ENCODE results near the gene CHMP6.
"Not testable (repeated sequence)": the region's sequence is repeated elsewhere in the genome, so short reads cannot be mapped to it uniquely, and the experiment has no call there.

CHMP6 gene

DNA sequence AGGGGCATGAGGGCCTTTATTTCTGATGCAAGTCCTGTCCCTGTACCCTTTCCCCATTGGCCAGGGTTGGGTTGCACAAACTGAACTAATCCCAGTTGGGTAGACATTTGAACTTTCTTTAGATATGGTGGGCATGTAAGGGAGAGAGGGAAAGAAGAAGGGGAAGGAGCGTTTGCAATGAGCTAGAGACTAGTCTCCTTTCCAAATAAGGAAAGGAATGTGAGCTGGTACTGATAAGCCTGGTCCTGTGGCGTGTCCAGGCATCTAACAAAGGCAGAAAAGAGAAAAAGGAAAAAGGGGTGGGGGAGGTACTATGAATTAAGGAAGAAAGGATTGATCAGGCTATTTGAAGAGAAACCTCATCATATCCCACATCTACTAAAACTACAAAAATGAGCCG is 20.3 kb downstream of the CHMP6 start:
- no peak for DNase-seq (ENCODE audit: low read depth)

DNA sequence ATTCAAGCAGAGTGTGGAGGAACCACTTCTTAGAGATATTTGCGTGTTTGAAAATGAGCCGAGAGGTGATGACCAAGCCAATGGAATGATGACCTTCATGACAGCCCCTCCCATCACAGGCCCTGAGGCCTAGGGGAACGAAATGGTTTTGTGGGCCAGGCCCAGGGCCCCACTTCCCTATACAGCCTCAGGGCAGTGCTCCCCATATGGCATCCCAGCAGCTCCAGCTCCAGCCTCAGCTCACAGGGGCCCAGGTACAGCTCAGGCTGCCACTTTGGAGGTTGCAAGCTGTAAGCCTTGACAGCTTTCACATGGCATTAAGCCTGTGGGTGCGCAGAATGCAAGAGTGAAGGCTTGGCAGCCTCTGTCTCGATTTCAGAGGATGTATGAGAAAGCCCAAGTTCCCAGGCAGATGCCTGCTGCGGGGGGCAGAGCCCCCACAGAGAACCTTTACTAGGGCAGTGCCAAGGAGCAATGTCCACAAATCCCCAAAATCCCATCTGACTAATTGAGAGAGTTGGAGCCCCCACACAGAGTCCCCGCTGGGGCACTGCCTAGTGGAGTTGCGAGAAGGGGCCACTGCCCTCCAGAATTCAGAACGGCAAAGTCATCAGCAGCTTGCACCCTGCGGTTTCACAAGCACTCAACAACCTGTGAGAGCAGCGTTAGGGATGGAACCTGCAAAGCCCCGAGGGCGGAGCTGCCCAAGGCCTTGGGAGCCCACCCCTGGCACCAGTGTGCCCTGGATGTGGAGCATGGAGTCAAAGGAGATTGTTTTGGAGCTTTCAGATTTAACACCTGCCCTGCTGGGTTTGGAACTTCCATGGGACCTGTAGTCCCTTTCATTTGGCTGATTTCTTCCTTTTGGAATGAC is 21.2 kb downstream of the CHMP6 start:
- no peak for DNase-seq (ENCODE audit: low read depth)

DNA sequence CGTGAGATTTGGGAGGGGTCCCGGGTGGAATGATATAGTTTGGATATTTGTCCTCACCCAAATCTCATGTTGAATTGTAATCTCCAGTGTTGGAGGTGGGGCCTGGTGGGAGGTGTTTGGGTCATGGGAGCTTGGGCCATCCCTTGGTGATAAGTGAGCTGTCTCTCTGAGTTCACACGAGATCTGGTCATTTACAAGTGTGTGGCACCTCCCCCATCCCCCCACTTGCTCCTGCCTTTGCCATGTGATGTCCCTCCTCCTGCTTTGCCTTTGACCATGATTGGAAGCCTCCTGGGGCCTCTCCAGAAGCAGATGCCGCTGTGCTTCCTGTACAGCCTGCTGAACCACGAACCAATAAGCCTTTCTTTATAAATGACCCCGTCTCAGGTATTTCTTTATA is 22.0 kb downstream of the CHMP6 start:
- no peak for DNase-seq (ENCODE audit: low read depth)

DNA sequence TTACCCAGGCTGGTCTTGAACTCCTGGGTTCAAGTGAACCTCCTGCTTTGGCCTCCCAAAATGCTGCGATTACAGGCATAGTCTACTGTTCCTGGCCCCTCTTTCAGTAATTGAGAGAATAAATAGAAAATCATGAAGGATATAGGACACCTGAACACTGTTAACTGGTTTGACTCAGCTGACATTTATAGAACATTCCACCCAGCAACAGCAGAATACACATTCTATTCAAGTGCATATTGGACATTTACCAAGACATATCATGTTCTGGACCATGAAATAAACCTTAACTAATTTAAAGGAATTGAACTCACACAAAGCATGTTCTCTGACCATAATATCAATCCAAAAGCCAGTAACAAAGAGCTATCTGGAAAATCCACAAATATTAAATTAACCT is 23.5 kb downstream of the CHMP6 start:
- DNase-seq (ENCODE audit: low read depth) = no peak

DNA sequence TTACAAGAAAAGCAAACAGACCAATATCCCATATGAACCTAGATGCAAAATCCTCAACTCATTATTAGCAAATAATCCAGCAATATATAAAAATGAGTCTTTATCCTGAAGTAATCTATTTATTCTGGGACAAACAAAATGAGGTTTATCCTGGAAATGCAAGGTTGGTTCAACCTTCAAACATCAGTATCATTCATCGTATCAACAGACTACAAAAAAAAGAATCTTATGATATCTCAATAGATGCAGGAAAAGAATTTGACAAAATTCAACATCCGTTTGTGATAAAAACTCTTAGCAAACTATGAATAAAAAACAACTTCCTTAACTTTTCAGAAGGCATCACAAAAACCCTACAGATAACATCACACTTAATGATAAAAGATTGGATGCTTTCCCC is 24.9 kb downstream of the CHMP6 start:
- no peak for DNase-seq (ENCODE audit: low read depth)

DNA sequence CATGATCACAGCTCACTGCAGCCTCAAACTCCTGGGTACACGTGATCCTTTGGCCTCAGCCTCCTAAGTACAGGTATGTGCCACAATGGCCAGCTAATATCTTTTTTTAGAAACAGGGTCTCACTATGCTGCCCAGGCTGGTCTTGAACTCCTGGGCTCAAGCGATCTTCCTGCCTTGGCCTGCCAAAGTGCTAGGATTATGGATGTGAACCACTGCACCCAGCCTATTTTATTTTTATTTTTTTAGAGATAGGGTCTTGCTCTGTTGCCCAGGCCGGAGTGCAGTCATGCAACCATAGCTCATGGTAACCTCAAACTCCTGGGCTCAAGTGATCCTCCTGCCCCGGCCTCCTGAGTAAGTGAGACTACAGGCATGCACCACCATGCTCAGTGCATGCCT is 25.7 kb downstream of the CHMP6 start:
- DNase-seq (ENCODE audit: low read depth) = not testable (repeated sequence)

DNA sequence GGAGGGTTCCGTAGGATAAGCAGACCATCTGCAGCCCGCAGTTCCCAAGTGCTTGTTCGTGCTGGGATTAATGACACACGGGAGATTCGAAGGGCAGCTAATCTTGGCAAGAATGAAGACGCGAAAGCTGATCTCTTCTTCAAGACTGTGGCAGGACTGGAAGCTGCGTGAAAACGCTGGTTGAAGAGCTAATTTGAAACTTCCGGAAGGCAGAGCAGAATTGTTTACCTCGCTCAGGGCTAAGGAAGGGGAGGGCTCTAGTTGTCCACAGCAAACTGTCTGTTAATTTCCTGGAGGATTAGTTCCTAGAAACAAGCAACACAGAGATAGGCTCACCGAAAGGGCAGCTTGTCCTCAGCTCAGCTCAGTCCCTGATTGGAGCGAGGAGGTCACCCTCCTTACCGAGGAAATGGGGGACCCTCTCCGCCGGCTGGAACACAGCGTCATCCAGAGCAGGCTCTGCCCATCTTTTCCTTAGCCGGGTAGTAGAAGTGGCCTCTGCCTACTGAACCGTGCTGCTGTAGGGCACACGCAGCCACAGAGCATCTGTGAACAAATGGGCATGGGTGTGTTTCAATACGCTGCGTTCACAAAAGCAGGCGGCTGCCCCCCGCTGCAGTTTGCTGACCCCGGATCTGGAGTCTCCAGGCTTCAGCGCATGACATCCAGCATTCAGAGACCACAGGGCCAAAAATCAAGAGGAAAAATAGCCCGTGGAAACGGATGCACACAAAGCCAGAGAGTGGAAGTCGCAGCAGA is 26.6 kb downstream of the CHMP6 start:
- no peak for DNase-seq (ENCODE audit: low read depth)

DNA sequence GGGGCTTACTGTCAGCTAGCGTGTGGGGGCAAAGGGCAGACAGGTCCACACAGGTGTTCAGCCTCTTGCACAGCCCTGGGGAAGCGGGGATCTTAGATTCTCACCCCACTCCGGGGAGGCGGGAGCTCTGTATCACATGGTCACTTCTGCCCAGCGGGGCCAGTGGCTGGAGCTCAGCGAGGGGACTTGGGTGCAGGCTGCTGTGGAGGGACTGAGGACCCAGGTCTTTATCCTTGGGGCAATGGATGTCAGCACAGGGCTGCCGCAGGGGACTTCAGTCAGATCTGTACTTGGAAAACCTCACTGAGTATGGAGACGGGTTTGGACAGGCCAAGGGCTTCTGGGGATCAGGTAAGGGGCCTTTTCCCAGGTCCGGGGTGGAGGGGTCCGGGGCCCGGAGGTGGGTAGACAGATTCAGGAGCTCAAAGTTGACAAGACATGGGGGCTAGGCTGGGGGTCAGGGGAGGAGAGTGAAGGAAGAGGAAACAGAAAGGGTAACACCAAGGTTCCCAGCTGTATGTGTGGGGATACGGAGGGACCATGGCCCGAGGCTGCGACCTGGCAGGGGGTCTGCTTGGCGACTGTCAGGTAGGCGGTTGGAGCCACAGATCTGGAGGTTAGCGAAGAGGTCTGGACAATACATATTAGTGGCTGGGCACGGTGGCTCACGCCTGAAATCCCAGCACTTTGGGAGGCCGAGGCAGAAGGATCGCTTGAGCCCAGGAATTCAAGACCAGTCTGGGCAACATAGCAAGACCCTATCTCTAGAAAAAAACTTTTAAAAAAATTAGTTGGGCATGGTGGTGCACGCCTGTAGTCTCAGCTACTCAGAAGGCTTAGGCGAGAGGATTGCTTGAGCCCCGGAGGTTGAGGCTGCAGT is 28.2 kb downstream of the CHMP6 start:
- no peak for DNase-seq (ENCODE audit: low read depth)

DNA sequence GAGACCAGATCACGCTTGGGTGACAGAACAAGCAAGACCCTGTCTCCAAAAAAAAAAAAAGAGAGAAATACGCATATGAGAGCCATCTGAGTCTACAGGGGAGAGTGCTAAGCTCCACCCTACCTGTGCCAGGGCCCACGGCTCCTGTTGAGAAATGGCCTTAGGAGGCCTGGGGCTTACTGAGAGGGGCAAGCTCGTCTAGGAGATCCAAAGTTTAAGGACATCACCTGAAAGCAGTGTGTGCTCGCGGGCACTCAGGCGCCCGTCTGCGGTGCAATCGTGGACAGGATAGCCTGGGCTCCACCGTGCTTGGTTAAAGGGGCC is 28.8 kb downstream of the CHMP6 start:
- no peak for DNase-seq (ENCODE audit: low read depth)

DNA sequence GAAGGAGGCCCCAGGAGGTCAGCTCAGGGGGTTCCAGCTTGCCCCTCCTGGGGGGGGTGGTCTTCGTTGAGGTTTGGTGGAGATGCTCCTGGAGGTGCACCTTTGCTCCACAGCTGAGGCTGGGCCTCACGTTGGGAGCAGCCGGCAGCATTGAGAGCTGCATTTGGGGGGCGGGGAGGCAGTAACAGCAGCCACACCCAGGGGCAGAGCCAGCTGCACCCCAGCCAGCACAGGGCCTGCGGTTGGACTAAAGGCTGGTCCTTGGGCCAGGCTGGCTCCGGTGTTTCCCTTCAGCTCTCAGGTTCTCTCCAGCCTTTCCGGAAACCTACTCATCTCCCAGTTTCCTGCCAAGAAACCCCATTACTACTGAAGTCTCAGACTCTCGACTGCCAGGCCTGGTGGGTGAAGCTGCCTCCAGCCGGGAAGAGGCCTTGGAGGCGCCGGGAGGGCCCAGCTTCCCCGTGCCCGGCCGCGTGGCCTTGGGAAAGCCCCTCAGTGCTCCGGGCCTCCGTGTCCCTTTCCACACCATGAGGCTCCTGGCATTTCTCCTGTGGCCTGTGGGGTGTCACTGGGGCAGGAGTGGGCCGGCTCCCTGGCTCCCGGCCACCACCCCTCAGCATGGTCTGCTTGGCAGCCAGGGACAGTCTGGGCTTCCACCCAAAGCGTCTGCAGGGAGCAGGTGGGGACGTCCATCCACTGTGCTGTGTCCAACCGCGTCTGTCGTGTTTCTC is 29.3 kb downstream of the CHMP6 start:
- DNase-seq (ENCODE audit: low read depth) = no peak

DNA sequence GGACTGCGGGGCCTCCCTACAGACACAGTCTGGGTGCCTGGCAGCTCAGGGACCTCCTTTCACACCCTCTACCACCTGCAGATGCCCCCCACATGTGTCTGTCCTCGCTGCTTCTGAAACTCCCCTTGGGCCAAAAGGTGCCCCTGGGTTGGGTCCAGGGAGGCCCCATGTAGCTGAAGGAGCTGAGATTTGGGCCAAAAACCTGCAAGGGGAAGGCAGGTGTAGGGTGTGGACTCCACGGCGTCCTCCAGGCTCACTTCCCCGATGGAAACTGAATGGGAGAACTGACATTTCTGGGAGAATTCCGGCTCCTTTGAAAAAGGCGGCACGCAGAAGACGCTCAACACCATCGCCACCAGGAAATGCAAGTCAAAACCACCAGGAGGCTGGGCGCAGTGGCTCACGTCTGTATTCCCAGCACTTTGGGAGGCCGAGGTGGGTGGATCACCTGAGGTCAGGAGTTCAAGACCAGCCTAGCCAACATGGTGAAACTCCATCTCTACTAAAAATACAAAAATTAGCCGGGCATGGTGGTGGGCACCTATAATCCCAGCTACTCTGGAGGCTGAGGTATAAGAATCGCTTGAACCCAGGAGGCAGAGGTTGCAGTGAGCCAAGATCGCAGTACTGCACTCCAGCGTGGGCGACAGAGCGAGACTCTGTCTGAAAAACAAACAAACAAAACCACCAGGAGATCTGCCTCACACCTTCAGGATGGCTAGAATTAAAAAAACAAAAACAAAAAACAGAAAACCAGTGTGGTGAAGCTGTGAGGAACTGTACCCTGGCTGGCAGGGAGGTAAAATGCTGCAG is 30.1 kb downstream of the CHMP6 start:
- no peak for DNase-seq (ENCODE audit: low read depth)

DNA sequence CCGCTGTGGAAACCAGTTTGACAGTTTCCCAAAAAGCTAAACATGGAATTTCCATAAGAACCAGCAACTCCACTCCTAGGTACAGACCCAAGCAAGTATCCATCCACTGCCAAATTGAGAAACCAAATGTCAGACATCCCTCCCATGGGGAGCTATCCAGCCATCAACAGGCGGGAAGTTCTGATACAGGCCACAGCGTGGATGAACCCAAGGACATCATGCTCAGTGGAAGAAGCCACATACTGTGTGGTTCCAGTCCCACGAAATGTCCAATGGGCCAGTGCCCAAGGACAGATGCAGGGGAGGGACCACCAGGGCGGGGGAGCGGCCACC is 30.7 kb downstream of the CHMP6 start:
- DNase-seq (ENCODE audit: low read depth) = no peak

DNA sequence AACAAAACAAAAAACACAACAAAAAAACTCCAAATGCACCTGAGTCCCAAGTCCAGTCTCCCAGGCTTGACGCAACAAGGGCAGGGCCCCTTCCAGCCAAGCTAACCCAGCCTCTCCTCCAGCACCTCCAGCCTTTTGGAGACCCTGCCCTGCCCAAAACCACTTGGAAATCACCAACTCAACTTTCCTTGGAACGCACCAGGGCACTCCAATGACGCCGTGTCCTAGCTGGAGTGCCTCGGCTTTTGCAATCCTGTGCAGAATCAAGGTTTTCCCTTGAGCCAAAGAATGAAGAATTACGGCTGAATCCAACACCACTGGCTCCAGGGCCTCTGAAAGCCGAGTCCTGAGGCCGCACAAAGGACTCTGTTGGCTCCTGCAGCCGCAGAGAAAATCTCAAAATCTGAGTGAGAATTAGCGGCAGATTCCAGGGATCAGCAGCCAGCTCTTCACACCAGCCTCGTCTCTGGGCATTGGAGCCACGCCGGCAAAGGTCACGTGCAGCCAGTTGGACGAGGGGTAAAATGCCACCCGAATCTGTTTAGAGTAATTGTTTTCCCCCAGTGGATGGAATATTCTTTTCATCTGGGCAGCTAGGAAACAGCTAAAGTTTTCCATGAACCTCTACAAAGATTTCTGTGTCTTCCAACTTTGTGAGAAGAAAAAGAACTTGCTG is 33.6 kb downstream of the CHMP6 start:
- DNase-seq (ENCODE audit: low read depth) = no peak

DNA sequence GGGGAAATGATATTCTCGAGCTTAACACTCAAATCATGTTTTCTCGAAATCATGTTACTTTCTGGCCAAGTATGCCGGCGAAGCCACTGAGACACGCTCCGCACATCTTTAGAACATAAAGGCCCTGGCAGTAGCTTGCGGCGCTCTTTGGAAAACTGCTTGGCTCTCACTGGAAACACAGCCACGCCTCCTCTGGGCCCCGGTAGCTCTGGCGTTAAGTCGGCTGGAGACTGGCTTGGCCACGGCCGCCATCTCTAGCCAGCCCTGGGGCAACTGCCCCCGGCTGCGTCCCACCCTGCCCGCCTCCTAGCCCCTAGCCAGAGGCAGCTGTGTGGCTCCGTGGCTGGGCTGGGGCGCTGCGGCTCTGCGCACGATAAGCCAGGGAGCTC is 34.1 kb downstream of the CHMP6 start:
- DNase-seq (ENCODE audit: low read depth) = no peak

DNA sequence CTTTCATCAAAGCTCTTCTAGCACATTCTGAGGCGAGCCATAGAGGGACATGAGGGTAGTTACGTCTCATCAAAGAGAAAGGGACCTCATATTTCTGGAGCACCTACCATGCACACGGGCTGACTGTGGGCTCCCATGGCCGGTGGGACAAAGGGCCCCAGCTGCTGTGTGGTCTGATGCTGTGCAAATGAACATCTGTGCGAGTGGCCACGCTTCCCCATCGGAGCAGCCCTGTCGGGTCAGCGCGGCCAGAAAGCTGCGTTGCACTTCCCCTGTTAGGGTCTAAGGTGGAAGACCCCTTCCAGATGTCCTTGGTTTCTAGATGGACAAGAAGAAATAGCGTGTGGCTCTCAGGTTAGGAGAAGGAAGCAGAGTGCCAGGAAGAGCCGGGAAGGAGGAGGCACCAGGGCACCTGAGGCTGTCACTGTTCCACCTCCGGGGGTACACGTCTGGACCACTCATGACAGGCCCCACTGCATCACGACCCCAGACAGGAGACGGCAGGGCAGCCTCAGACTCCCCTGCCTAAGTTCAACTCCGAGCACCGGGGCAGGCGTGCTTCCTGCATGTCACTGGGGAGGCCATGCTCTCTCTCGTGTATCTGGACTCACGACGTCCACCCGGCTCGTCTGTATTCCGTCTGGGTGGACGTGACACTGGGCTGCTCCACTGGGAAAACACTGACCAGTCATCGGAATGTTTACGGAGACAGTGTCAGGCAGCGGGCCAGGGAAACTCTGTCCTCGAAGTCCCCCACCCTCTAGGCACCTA is 34.8 kb downstream of the CHMP6 start:
- no peak for DNase-seq (ENCODE audit: low read depth)

DNA sequence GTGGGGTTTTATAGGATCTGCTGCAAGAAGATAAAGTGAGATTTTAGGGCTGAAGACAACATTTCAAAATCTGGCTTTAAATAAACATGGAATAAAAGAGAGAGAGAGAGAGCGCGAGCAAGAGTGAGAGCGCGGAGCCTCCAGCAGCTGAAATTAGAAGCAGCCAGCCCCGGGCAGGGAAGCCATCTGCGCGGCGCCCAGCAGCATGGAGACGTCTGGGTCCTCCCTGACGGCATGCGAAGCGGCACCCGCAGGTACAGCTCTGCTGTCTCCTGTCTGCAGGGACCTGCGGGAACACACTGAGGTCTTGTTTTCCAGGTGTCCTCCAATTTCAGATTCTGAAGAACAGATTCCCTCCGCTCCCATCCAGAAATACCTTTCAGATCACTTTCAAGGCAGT is 35.4 kb downstream of the CHMP6 start:
- no peak for DNase-seq (ENCODE audit: low read depth)

DNA sequence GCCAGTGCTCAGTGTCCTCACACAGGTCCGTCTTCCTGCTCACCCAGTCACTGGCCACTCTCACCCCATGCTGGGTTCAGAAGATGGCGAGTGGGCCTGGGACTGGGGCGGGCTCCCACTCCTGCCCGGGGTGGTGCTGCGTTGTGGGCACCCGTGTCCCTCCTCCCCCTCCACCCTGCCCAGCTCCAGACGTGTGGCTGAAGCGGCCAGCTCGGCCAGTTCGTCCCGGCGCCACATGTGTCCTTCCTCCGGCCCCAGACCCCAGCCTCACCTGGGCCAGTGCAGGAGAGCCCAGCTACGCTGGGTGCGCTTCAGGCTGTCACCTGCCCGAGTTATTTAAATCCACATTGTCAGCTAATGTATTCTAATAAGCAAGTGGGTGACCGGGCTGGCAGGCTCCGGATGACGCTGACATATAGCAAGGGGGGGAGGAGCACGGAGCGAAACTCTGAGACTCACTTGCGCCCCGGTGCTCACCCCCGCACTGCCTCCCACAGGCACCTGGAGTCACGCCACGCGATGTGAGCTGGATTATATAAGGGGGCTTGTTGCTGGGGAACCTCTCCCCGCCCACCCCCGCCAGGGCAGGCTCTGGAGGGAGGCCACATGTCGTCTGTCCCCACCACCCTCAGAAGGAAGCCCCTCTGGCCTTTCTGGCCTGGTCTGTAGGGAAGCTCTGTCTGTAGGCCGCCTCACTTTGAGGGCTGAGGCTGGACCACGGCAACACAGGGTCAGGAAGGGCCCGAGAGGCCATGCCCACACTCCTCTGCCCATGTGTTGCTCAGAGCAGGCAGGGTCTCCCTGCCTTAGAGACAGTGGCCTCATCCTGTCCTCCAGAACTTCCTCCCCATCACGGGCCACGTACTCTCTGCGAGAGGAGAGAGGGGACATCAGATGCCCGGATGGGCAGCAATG is 36.2 kb downstream of the CHMP6 start:
- no peak for DNase-seq (ENCODE audit: low read depth)

DNA sequence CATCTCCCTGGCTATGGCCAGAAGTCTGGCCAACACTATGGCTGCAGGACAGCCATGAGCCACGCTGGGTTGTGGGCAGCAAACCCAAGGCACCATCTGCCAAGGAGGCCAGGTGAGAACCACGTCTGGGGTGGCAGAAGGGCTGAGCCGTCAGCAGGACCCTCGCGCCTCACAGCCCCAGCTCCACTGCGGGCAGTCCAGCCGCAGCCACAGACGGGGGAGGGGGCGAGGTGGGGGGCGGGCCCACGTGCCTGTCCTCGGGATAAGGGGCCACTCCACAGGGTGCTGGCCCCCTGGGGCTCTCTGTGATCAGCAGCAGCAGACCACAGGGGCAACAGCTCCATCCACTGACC is 36.8 kb downstream of the CHMP6 start:
- no peak for DNase-seq (ENCODE audit: low read depth)

DNA sequence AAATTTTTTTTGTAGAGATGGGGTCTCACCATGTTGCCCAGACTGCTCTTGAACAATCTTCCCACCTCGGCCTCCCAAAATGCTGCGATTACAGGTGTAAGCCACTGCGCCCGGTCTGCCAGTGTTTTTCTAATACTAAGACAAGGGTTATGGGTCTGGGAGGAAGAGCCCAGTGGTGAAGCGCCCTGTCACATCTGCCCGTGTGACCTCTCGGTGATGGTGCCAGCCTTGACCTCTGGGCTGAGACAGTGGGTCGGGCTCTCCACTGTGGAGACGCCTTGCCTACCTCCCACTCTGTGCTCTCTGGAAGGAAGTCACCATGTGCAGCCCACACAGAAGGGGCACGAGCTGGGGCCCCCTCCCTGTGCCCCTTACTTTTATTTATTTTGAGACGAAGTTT is 38.2 kb downstream of the CHMP6 start:
- no peak for DNase-seq (ENCODE audit: low read depth)

Measured in HS-27A (cell line).